IMR-90 (cell line): ENCODE measurements around the gene SPATA31E1. TPM values are rescaled to one million over a fixed set of nuclear protein-coding genes. Genes with fewer than 3 reads are reported as not detected.

ENCODE experiments used
- ATAC-seq: fragments of 200-7000 bp; cut with Tn5 transposase; 2 replicates; pipeline ENCODE4 v1.9.1; 2020; ENCODE audit warnings: low read depth, mild to moderate bottlenecking, moderate library complexity
- BruUV-seq: library from RNA; stranded (reverse); fragments of 400-500 nt; replicated peaks from 2 replicates; lab custom pipeline; 2021; lab: Mats Ljungman, UMichigan
- CTCF ChIA-PET: fragments of 300-600 bp; formaldehyde crosslinking; extraction: SDS; loops from one replicate; lab custom pipeline; 2021; ENCODE audit warnings: antibody characterized with exemption; lab: Yijun Ruan, JAX
- POLR2A ChIA-PET: fragments of 300-600 bp; sonication (Branson Sonifier 250); formaldehyde crosslinking; loops from one replicate; lab custom pipeline; 2022; ENCODE audit warnings: antibody characterized with exemption; ENCODE audit not compliant: unreplicated experiment; lab: Charles Lee
- DNase-seq: peaks from one replicate; pipeline ENCODE4 v3.0.0; 2013
- H2AFZ ChIP-seq: replicated peaks from 2 replicates; pipeline ENCODE3; 2013; ENCODE audit warnings: low read length, mild to moderate bottlenecking; ENCODE audit not compliant: poor library complexity
- H2AK5ac ChIP-seq: 2 replicates; pipeline ENCODE4 v1.6.1; 2013; ENCODE audit warnings: low read depth, low read length, inconsistent platforms
- H2AK9ac ChIP-seq: replicated peaks from 2 replicates; pipeline ENCODE3; 2013; ENCODE audit warnings: mild to moderate bottlenecking, low read depth, low read length, moderate library complexity; ENCODE audit not compliant: poor library complexity
- H2BK120ac ChIP-seq: 2 replicates; pipeline ENCODE4 v1.6.1; 2013; ENCODE audit warnings: low read depth, low read length, inconsistent platforms
- H2BK15ac ChIP-seq: 3 replicates; pipeline ENCODE4 v1.6.1; 2013; ENCODE audit warnings: low read depth, low read length, inconsistent platforms
- H2BK20ac ChIP-seq: 2 replicates; pipeline ENCODE4 v1.6.1; 2013; ENCODE audit warnings: low read depth, mild to moderate bottlenecking, inconsistent platforms, low read length, moderate library complexity
- H2BK5ac ChIP-seq: 2 replicates; pipeline ENCODE4 v1.6.1; 2013; ENCODE audit warnings: mild to moderate bottlenecking, low read depth, low read length, inconsistent platforms; ENCODE audit not compliant: poor library complexity, severe bottlenecking
- H3K14ac ChIP-seq: replicated peaks from 2 replicates; pipeline ENCODE4 v1.6.1; 2013; ENCODE audit warnings: low read depth, low read length, inconsistent platforms
- H3K18ac ChIP-seq: 2 replicates; pipeline ENCODE4 v1.6.1; 2013; ENCODE audit warnings: low read depth, low read length, control low read depth
- H3K23ac ChIP-seq: 2 replicates; pipeline ENCODE4 v1.6.1; 2013; ENCODE audit warnings: low read depth, low read length, inconsistent platforms
- H3K27ac ChIP-seq: 2 replicates; pipeline ENCODE4 v1.5.1; 2013; ENCODE audit warnings: mild to moderate bottlenecking, control low read depth, low read length; ENCODE audit not compliant: insufficient read depth
- H3K27me3 ChIP-seq: 2 replicates; pipeline ENCODE4 v1.6.1; 2013; ENCODE audit warnings: low read length; ENCODE audit not compliant: control insufficient read depth, insufficient read depth
- H3K36me3 ChIP-seq: 2 replicates; pipeline ENCODE4 v1.6.1; 2013; ENCODE audit warnings: low read length, mixed read lengths; ENCODE audit not compliant: control insufficient read depth, insufficient read depth
- H3K4ac ChIP-seq: 2 replicates; pipeline ENCODE4 v1.6.1; 2013; ENCODE audit warnings: low read depth, low read length, inconsistent platforms
- H3K4me1 ChIP-seq: 2 replicates; pipeline ENCODE4 v1.6.1; 2013; ENCODE audit warnings: low read length, mixed read lengths; ENCODE audit not compliant: control insufficient read depth, insufficient read depth
- H3K4me2 ChIP-seq: 2 replicates; pipeline ENCODE4 v1.6.1; 2013; ENCODE audit warnings: low read depth, mild to moderate bottlenecking, control low read depth, low read length, moderate library complexity
- H3K4me3 ChIP-seq: 2 replicates; pipeline ENCODE4 v1.5.1; 2013; ENCODE audit warnings: low read depth, mild to moderate bottlenecking, control low read depth, low read length, moderate library complexity; ENCODE audit not compliant: insufficient read depth
- H3K56ac ChIP-seq: 2 replicates; pipeline ENCODE4 v1.6.1; 2013; ENCODE audit warnings: low read length, inconsistent platforms; ENCODE audit not compliant: insufficient read depth; ENCODE audit errors: extremely low read depth
- H3K79me1 ChIP-seq, 2 experiments: 2 replicates each; pipeline ENCODE4 v1.6.1; 2013; ENCODE audit warnings: low read length in 2 of 2, inconsistent platforms in 1 of 2, low read depth in 1 of 2
- H3K9ac ChIP-seq: 2 replicates; pipeline ENCODE4 v1.6.1; 2013; ENCODE audit warnings: low read depth, low read length, control low read depth
- H3K9me1 ChIP-seq: 2 replicates; pipeline ENCODE4 v1.6.1; 2013; ENCODE audit warnings: low read length, inconsistent platforms; ENCODE audit not compliant: insufficient read depth
- H3K9me3 ChIP-seq: 2 replicates; pipeline ENCODE4 v1.6.1; 2013; ENCODE audit warnings: low read length; ENCODE audit not compliant: control insufficient read depth, insufficient read depth
- H4K20me1 ChIP-seq: 2 replicates; pipeline ENCODE4 v1.6.1; 2013; ENCODE audit warnings: low read length, inconsistent platforms; ENCODE audit not compliant: insufficient read depth
- H4K5ac ChIP-seq: 2 replicates; pipeline ENCODE4 v1.6.1; 2013; ENCODE audit warnings: mild to moderate bottlenecking, low read depth, low read length, control low read depth
- H4K8ac ChIP-seq, 2 experiments: 2 replicates each; pipeline ENCODE4 v1.6.1; 2013; ENCODE audit warnings: low read depth in 2 of 2, low read length in 2 of 2, control low read depth in 1 of 2, inconsistent platforms in 1 of 2
- H4K91ac ChIP-seq: 2 replicates; pipeline ENCODE4 v1.6.1; 2013; ENCODE audit warnings: low read depth, low read length, inconsistent platforms; ENCODE audit not compliant: insufficient read depth
- BHLHE40 ChIP-seq: fragments of 150-350 bp; IDR thresholded peaks from 2 replicates; pipeline ENCODE4 v1.6.1; 2016; ENCODE audit warnings: mild to moderate bottlenecking, low read depth, low read length
- CEBPB ChIP-seq: IDR thresholded peaks from 2 replicates; pipeline ENCODE4 v1.6.1; 2012; ENCODE audit warnings: low read depth, low read length, improper control_type of control experiment
- CHD1 ChIP-seq: IDR thresholded peaks from 2 replicates; pipeline ENCODE4 v1.6.1; 2012; ENCODE audit warnings: low read depth, low read length, improper control_type of control experiment
- CTCF ChIP-seq: conservative IDR thresholded peaks from 2 replicates; pipeline ENCODE4 v1.5.1; 2012; ENCODE audit warnings: mild to moderate bottlenecking, low read depth, low read length, improper control_type of control experiment
- ELK1 ChIP-seq: fragments of 150-350 bp; IDR thresholded peaks from 2 replicates; pipeline ENCODE4 v1.6.1; 2016; ENCODE audit warnings: low read depth, mild to moderate bottlenecking, low read length, moderate library complexity, borderline replicate concordance
- MAFK ChIP-seq: IDR thresholded peaks from 2 replicates; pipeline ENCODE4 v1.6.1; 2012; ENCODE audit warnings: low read depth, low read length, improper control_type of control experiment
- MXI1 ChIP-seq: IDR thresholded peaks from 2 replicates; pipeline ENCODE4 v1.6.1; 2012; ENCODE audit warnings: low read depth, mild to moderate bottlenecking, low read length, moderate library complexity, borderline replicate concordance
- POLR2A ChIP-seq: IDR thresholded peaks from 2 replicates; pipeline ENCODE4 v1.6.1; 2012; ENCODE audit warnings: mild to moderate bottlenecking, low read depth, low read length
- RFX5 ChIP-seq: IDR thresholded peaks from 2 replicates; pipeline ENCODE4 v1.8.0; 2012; ENCODE audit warnings: low read depth, mild to moderate bottlenecking, low read length, moderate library complexity
- WGBS, 2 experiments: methylation state at CpG; one replicate each; pipeline versions ENCODE4 v1.1.5 to v1.1.7; 2013; ENCODE audit warnings: missing lambda C conversion rate in 2 of 2; ENCODE audit not compliant: insufficient read length in 1 of 2; ENCODE audit errors: extremely low coverage in 2 of 2; 5-methylcytosine and 5-hydroxymethylcytosine counted together
- dilution Hi-C: fragments of 300-500 bp; cut with HindIII; formaldehyde crosslinking; loops from one replicate; pipeline ENCODE4 v1.14.3; 2018; ENCODE audit warnings: low sequenced_read_pairs; ENCODE audit not compliant: unreplicated experiment
- in situ Hi-C: fragments of 300-500 bp; cut with MboI; formaldehyde crosslinking; loops from 3 replicates; pipeline ENCODE4 v1.14.3; 2019; ENCODE audit warnings: low sequenced_read_pairs, inconsistent platforms, mixed read lengths
- intact Hi-C: fragments of 100-400 bp; cut with micrococcal nuclease; formaldehyde crosslinking; loops from 2 replicates; pipeline ENCODE4 v1.10.0; 2022
- polyA plus RNA-seq, 3 experiments: library from polyadenylated mRNA; depleted of rRNA; stranded (reverse); fragments of >200 nt; gene quantifications; 2 replicates each; pipeline ENCODE4 v1.2.3, GENCODE V29; 2012; ENCODE audit warnings: low replicate concordance in 1 of 3
- total RNA-seq: library from RNA; depleted of rRNA; stranded (reverse); fragments of >200 nt; gene quantifications from 2 replicates; pipeline ENCODE4 v1.2.3, GENCODE V29; 2012

SPATA31E1 gene
- total and polyA plus RNA-seq, 2 of the 4 experiments (the other 2 are of a cell fraction), result 0.03 TPM; not detected in 1

GRCh38 chr9:87890837-87891236 is 8.2 kb downstream of the SPATA31E1 start:
- H3K9ac ChIP-seq, result no peak overlapping the region
- H4K8ac ChIP-seq, result no peak overlapping the region
- H3K4me1 ChIP-seq, result peaks cover 2% of the 10 kb centered on the region; the same call in 1 of the 2 replicates
- no peak overlapping the region for H4K91ac ChIP-seq
- intact Hi-C loops, result no loop called here
- H2BK120ac ChIP-seq, result no peak overlapping the region
- ATAC-seq (no peak), DNase-seq (no peak)
- no peaks in the 10 kb centered on the region for H3K27me3 ChIP-seq
- ChIA-PET CTCF (no interaction called here), POLR2A (no interaction called here)
- no peak overlapping the region for H3K14ac ChIP-seq
- H3K79me1 ChIP-seq, result no peaks in the 10 kb centered on the region
- H3K4me3 ChIP-seq, result no peak overlapping the region
- no peak overlapping the region for H3K23ac ChIP-seq
- H3K36me3 ChIP-seq, result no peaks in the 10 kb centered on the region
- no peaks in the 10 kb centered on the region for H4K20me1 ChIP-seq
- H3K9me1 ChIP-seq, result no peaks in the 10 kb centered on the region
- BruUV-seq, result no TSS peak
- peak overlapping the region; percentile 26 for H2AK9ac ChIP-seq
- 67% methylated on average over 1 of the region's 10 CpGs; no CpG with 5 or more reads in 1 of the 2 experiments for WGBS, 2 experiments
- no peaks in the 10 kb centered on the region for H3K9me3 ChIP-seq
- no peak overlapping the region for H2AFZ ChIP-seq
- H2BK20ac ChIP-seq, result no peak overlapping the region
- H3K27ac ChIP-seq, result no peak overlapping the region
- TF ChIP-seq CEBPB (no peak), CTCF (no peak), POLR2A (no peak), MAFK (no peak), MXI1 (no peak), BHLHE40 (no peak), ELK1 (no peak), CHD1 (no peak), RFX5 (no peak)
- H4K5ac ChIP-seq, result no peak overlapping the region
- no peak overlapping the region for H2BK5ac ChIP-seq
- H3K4me2 ChIP-seq, result no peak overlapping the region
- in situ Hi-C loops, result no loop called here
- no peak overlapping the region for H3K4ac ChIP-seq
- no peak overlapping the region for H2BK15ac ChIP-seq
- no peak overlapping the region for H3K56ac ChIP-seq
- no peak overlapping the region for H2AK5ac ChIP-seq
- no peak overlapping the region for H3K18ac ChIP-seq
- dilution Hi-C loops, result no loop called here
